Endothelial cell of umbilical vein (primary cell): ENCODE data around the gene ESRRB. TPM values are rescaled to one million over a fixed set of nuclear protein-coding genes. Genes with fewer than 3 reads are reported as not detected.

Experiments
- BruUV-seq: library from RNA; stranded (reverse); fragments of 400-500 nt; replicated peaks from 2 replicates; lab custom pipeline; 2021; lab: Mats Ljungman, UMichigan
- CTCF ChIA-PET: fragments of 300-600, 350-600 bp; sonication (Branson Sonifier 250); formaldehyde crosslinking; loops from one replicate; lab custom pipeline; 2021; ENCODE audit warnings: antibody characterized with exemption, inconsistent platforms; lab: Charles Lee
- POLR2A ChIA-PET: fragments of 300-600, 350-600 bp; sonication (Branson Sonifier 250); formaldehyde crosslinking; loops from one replicate; lab custom pipeline; 2021; ENCODE audit warnings: antibody characterized with exemption, inconsistent platforms; lab: Charles Lee
- DNase-seq: peaks from one replicate; pipeline ENCODE4 v3.0.0-alpha.2; 2011; ENCODE audit warnings: low read depth, low spot score
- FAIRE-seq: peaks from 2 replicates; lab custom pipeline; 2011; peaks lifted over from hg19 to GRCh38; lab: Jason Lieb, UNC
- H2AFZ ChIP-seq: 2 replicates; pipeline ENCODE4 v1.6.0; 2012; ENCODE audit warnings: low read depth, low read length, control low read depth, inconsistent platforms
- H3K27ac ChIP-seq: 2 replicates; pipeline ENCODE4 v1.5.1; 2011; ENCODE audit warnings: low read depth, mild to moderate bottlenecking, control low read depth, low read length, moderate library complexity; ENCODE audit not compliant: insufficient read depth
- H3K27me3 ChIP-seq, 2 experiments: 2 replicates each; pipeline versions ENCODE4 v1.6.0 to v1.6.1; 2011; ENCODE audit warnings: low read length in 2 of 2, mixed read lengths in 1 of 2; ENCODE audit not compliant: control insufficient read depth in 2 of 2, insufficient read depth in 2 of 2
- H3K36me3 ChIP-seq, 2 experiments: 2 replicates in 1 of 2; 3 replicates in 1 of 2; pipeline ENCODE4 v1.5.1; 2011; ENCODE audit warnings: low read length in 2 of 2, mild to moderate bottlenecking in 1 of 2, moderate library complexity in 1 of 2; ENCODE audit not compliant: control insufficient read depth in 2 of 2, insufficient read depth in 2 of 2; ENCODE audit errors: extremely low read depth in 1 of 2
- H3K4me1 ChIP-seq: 3 replicates; pipeline ENCODE4 v1.5.1; 2011; ENCODE audit warnings: mild to moderate bottlenecking, low read length; ENCODE audit not compliant: control insufficient read depth, insufficient read depth; ENCODE audit errors: extremely low read depth
- H3K4me2 ChIP-seq: 2 replicates; pipeline ENCODE4 v1.6.1; 2011; ENCODE audit warnings: low read length, control low read depth, mixed read lengths; ENCODE audit not compliant: insufficient read depth
- H3K4me3 ChIP-seq, 3 experiments: fragments of 200-600 bp in 1 of 3; sonication (generic), shearing (Covaris generic) in 1 of 3; replicated peaks in 1 of 3; 2 replicates each; pipeline ENCODE4 v1.5.1; 2011 to 2016; ENCODE audit warnings: control low read depth in 3 of 3, low read length in 3 of 3, mild to moderate bottlenecking in 2 of 3, inconsistent platforms in 1 of 3, low read depth in 1 of 3, moderate library complexity in 1 of 3; ENCODE audit not compliant: insufficient read depth in 1 of 3
- H3K79me2 ChIP-seq: 2 replicates; pipeline ENCODE4 v1.6.0; 2012; ENCODE audit warnings: low read length, inconsistent platforms; ENCODE audit not compliant: control insufficient read depth, insufficient read depth
- H3K9ac ChIP-seq: replicated peaks from 2 replicates; pipeline ENCODE3; 2011; ENCODE audit warnings: low read length, control low read depth; ENCODE audit not compliant: insufficient read depth; ENCODE audit errors: extremely low read depth
- H3K9me1 ChIP-seq: replicated peaks from 3 replicates; pipeline ENCODE4 v1.6.0; 2011; ENCODE audit warnings: mild to moderate bottlenecking, low read length; ENCODE audit not compliant: control insufficient read depth, insufficient read depth; ENCODE audit errors: extremely low read depth
- H3K9me3 ChIP-seq: replicated peaks from 2 replicates; pipeline ENCODE4 v1.5.1; 2012; ENCODE audit warnings: low read length, inconsistent platforms; ENCODE audit not compliant: control insufficient read depth, insufficient read depth
- H4K20me1 ChIP-seq: replicated peaks from 2 replicates; pipeline ENCODE3; 2011; ENCODE audit warnings: mild to moderate bottlenecking, low read length; ENCODE audit not compliant: control insufficient read depth, insufficient read depth; ENCODE audit errors: extremely low read depth
- EZH2 ChIP-seq: IDR thresholded peaks from 2 replicates; pipeline ENCODE4 v1.6.1; 2012; ENCODE audit warnings: borderline replicate concordance, low read depth, mild to moderate bottlenecking, moderate library complexity, low read length, inconsistent platforms; ENCODE audit not compliant: severe bottlenecking
- FOS ChIP-seq: IDR thresholded peaks from 2 replicates; pipeline ENCODE4 v1.6.1; 2011; ENCODE audit warnings: mild to moderate bottlenecking, low read length, moderate library complexity, borderline replicate concordance; ENCODE audit not compliant: insufficient read depth
- GATA2 ChIP-seq: IDR thresholded peaks from 2 replicates; pipeline ENCODE4 v1.7.0; 2011; ENCODE audit warnings: low read depth, mild to moderate bottlenecking, moderate library complexity, mixed read lengths, low read length; ENCODE audit not compliant: insufficient read length, insufficient read depth
- JUN ChIP-seq: IDR thresholded peaks from 2 replicates; pipeline ENCODE4 v1.6.1; 2011; ENCODE audit warnings: borderline replicate concordance, low read depth; ENCODE audit not compliant: insufficient read length, insufficient read depth
- MYC ChIP-seq: IDR thresholded peaks from one replicate; pipeline ENCODE4 v1.6.1; 2011; ENCODE audit warnings: mild to moderate bottlenecking, low read depth, low read length
- POLR2A ChIP-seq: IDR thresholded peaks from 2 replicates; pipeline ENCODE4 v1.6.1; 2012; ENCODE audit warnings: low read depth, mild to moderate bottlenecking, control low read depth, low read length
- POLR2AphosphoS5 ChIP-seq: IDR thresholded peaks from 2 replicates; pipeline ENCODE4 v1.6.1; 2012; ENCODE audit warnings: low read depth, mild to moderate bottlenecking, control low read depth, low read length, moderate library complexity; ENCODE audit not compliant: insufficient read depth
- dilution Hi-C: fragments of 300-500 bp; cut with MboI; formaldehyde crosslinking; loops from one replicate; pipeline ENCODE4 v1.15.0; 2019; ENCODE audit warnings: low sequenced_read_pairs; ENCODE audit not compliant: extremely low pct_ligation_motif_present
- intact Hi-C: fragments of 100-400 bp; cut with micrococcal nuclease; formaldehyde crosslinking; loops from one replicate; pipeline ENCODE4 v1.10.0; 2022
- polyA plus RNA-seq, 4 experiments: library from polyadenylated mRNA; depleted of rRNA in 3 of 4; stranded (reverse) in 3 of 4; unstranded in 1 of 4; fragments of >200 nt; gene quantifications; 2 replicates each; pipeline versions ENCODE4 v1.2.1 to v1.2.3, GENCODE V29; 2011 to 2012; ENCODE audit warnings: missing spikeins in 1 of 4
- total RNA-seq: library from RNA; stranded (reverse); gene quantifications from 2 replicates; pipeline ENCODE4 v1.2.3, GENCODE V29; 2021
- TF ChIP-seq, protein P1 (sequence below): IDR thresholded peaks from 2 replicates; pipeline ENCODE4 v1.6.1; 2011; ENCODE audit not compliant: insufficient read depth, insufficient read length
- TF ChIP-seq, protein P2 (sequence below), 2 donors: IDR thresholded peaks; 1 replicate in 1 of 2; 2 replicates in 1 of 2; pipeline ENCODE4 v1.5.1; 2011; ENCODE audit warnings: low read length in 2 of 2, mild to moderate bottlenecking in 2 of 2, moderate library complexity in 2 of 2, control low read depth in 1 of 2, inconsistent platforms in 1 of 2, low read depth in 1 of 2; ENCODE audit not compliant: insufficient read depth in 1 of 2; ENCODE audit errors: extremely low read depth in 1 of 2

The ESRRB gene
- total and polyA plus RNA-seq, 2 donors (not counting 3 experiments of a cell fraction or from before 2014, with no cell fraction given), result not detected

DNA sequence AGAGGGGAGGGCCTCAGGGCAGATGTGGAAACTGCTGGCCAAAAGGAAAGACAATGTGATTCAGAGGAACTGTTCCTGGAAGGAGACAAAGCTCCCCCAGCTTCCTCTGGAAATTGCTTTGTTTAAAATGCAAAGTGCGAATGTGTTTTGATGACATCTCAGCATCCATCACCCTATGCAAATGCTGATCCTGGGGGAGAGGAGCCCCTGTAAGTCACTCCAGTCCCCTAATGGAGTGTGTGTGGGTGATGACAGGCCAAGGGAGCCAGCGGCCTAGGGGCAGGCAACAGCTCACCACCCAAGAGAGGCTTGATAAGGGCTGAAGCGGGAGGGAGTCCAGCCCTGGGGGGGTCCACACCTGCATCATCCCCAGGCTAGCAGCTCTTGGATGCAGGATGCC, 134.2 kb downstream of the ESRRB start:
- no TSS peak for BruUV-seq
- TF ChIP-seq GATA2 (no peak), EZH2 (no peak), POLR2AphosphoS5 (no peak), MYC (no peak), POLR2A (no peak), JUN (no peak), FOS (no peak)
- TF ChIP-seq, protein P1, sequence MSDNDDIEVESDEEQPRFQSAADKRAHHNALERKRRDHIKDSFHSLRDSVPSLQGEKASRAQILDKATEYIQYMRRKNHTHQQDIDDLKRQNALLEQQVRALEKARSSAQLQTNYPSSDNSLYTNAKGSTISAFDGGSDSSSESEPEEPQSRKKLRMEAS, result no peak
- TF ChIP-seq, protein P2, sequence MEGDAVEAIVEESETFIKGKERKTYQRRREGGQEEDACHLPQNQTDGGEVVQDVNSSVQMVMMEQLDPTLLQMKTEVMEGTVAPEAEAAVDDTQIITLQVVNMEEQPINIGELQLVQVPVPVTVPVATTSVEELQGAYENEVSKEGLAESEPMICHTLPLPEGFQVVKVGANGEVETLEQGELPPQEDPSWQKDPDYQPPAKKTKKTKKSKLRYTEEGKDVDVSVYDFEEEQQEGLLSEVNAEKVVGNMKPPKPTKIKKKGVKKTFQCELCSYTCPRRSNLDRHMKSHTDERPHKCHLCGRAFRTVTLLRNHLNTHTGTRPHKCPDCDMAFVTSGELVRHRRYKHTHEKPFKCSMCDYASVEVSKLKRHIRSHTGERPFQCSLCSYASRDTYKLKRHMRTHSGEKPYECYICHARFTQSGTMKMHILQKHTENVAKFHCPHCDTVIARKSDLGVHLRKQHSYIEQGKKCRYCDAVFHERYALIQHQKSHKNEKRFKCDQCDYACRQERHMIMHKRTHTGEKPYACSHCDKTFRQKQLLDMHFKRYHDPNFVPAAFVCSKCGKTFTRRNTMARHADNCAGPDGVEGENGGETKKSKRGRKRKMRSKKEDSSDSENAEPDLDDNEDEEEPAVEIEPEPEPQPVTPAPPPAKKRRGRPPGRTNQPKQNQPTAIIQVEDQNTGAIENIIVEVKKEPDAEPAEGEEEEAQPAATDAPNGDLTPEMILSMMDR (IDR thresholded peaks at IDR 0.05; ENCODE audit: extremely low read depth in 1 of 2, insufficient read depth in 1 of 2, low read depth in 1 of 2, low read length in 2 of 2), result no peak
- ChIA-PET CTCF (no interaction called here), POLR2A (no interaction called here)
- Histone ChIP-seq H3K27ac (no peak overlapping the region), H3K27me3 (peaks cover 0 to 7% of the 10 kb centered on the region in 2 experiments), H3K9me3 (no peaks in the 10 kb centered on the region), H3K36me3 (no peaks in the 10 kb centered on the region), H4K20me1 (no peaks in the 10 kb centered on the region), H3K9me1 (no peaks in the 10 kb centered on the region), H3K9ac (no peak overlapping the region), H2AFZ (no peak overlapping the region), H3K79me2 (no peaks in the 10 kb centered on the region), H3K4me2 (no peak overlapping the region), H3K4me1 (no peaks in the 10 kb centered on the region), H3K4me3 (no peak overlapping the region)
- intact Hi-C loops, result no loop called here
- FAIRE-seq (no peak), DNase-seq (no peak)
- dilution Hi-C loops, result no loop called here
